ENCODE data around the gene ARHGDIA. TPM values are rescaled to one million over a fixed set of nuclear protein-coding genes. Genes with fewer than 3 reads are reported as not detected.

The ARHGDIA gene
- total and polyA plus RNA-seq, 2 experiments from 2014 or later, result 80.7 to 295 TPM

GRCh38 chr17:81817758-81818147, 53.4 kb downstream of the ARHGDIA start:
- peaks cover 26% of the 10 kb centered on the region for H3K4me1 ChIP-seq (ENCODE audit: insufficient read depth)
- TF ChIP-seq CTCF (IDR thresholded peaks at IDR 0.05; ENCODE audit: poor library complexity) (no peak), EZH2phosphoT487 (IDR thresholded peaks at IDR 0.05; ENCODE audit: low read depth, severe bottlenecking, unreplicated experiment) (no peak), EZH2 (IDR thresholded peaks at IDR 0.05; ENCODE audit: borderline replicate concordance) (no peak)
- H3K27ac ChIP-seq, result no peak overlapping the region
- WGBS (ENCODE audit: low lambda C conversion rate, missing lambda C conversion rate), result 61% methylated on average over 7 of the region's 7 CpGs
- H3K9me3 ChIP-seq (ENCODE audit: low read depth), result no peaks in the 10 kb centered on the region
- no peak overlapping the region for H2AFZ ChIP-seq
- no peaks in the 10 kb centered on the region for H3K27me3 ChIP-seq
- no peaks in the 10 kb centered on the region for H3K79me2 ChIP-seq
- no peak for DNase-seq (ENCODE audit: low spot score)
- no peak overlapping the region for H3K4me2 ChIP-seq
- H4K20me1 ChIP-seq (ENCODE audit: insufficient read depth, poor library complexity, severe bottlenecking), result no peaks in the 10 kb centered on the region
- no peaks in the 10 kb centered on the region for H3K36me3 ChIP-seq (replicated peaks; ENCODE audit: insufficient read depth, low read depth)
- no peak overlapping the region for H3K4me3 ChIP-seq
- no peaks in the 10 kb centered on the region for H3K9me2 ChIP-seq (replicated peaks; ENCODE audit: insufficient read depth)

Other genes with a start within 250 kb of the ARHGDIA start
Only the 30 nearest of the 31 such genes appear.
- gene TSPAN10, start 234.1 kb downstream of the ARHGDIA start, total RNA-seq, result 1.4 and 3.5 TPM in 2 replicates
- gene TSPAN10, start 234.1 kb downstream of the ARHGDIA start, polyA plus RNA-seq, result 12.0 and 15.2 TPM in 2 replicates
- gene PDE6G, start 214.8 kb downstream of the ARHGDIA start, total RNA-seq, result 0.87 and 2.1 TPM in 2 replicates
- gene PDE6G, start 214.8 kb downstream of the ARHGDIA start, polyA plus RNA-seq, result 0.37 and 0.83 TPM in 2 replicates
- gene OXLD1, start 204.7 kb downstream of the ARHGDIA start, total RNA-seq, result 22.3 and 37.8 TPM in 2 replicates
- gene OXLD1, start 204.7 kb downstream of the ARHGDIA start, polyA plus RNA-seq, result 39.8 and 55.2 TPM in 2 replicates
- gene CCDC137, start 204.6 kb downstream of the ARHGDIA start, total RNA-seq, result 8.3 and 9.1 TPM in 2 replicates
- gene CCDC137, start 204.6 kb downstream of the ARHGDIA start, polyA plus RNA-seq, result 20.5 and 23.0 TPM in 2 replicates
- 34.2 and 38.8 TPM in 2 replicates for gene ARL16, start 187.5 kb downstream of the ARHGDIA start, total RNA-seq
- gene ARL16, start 187.5 kb downstream of the ARHGDIA start, polyA plus RNA-seq, result 64.6 and 70.6 TPM in 2 replicates
- gene HGS, start 187.3 kb downstream of the ARHGDIA start, total RNA-seq, result 47.3 and 59.2 TPM in 2 replicates
- 128 and 142 TPM in 2 replicates for gene HGS, start 187.3 kb downstream of the ARHGDIA start, polyA plus RNA-seq
- gene MRPL12, start 168.0 kb downstream of the ARHGDIA start, total RNA-seq, result 24.5 and 37.0 TPM in 2 replicates
- 94.6 and 96.1 TPM in 2 replicates for gene MRPL12, start 168.0 kb downstream of the ARHGDIA start, polyA plus RNA-seq
- gene SLC25A10, start 159.1 kb downstream of the ARHGDIA start, total RNA-seq, result 27.5 and 31.3 TPM in 2 replicates
- gene SLC25A10, start 159.1 kb downstream of the ARHGDIA start, polyA plus RNA-seq, result 34.8 and 53.2 TPM in 2 replicates
- gene GCGR, start 67.2 kb downstream of the ARHGDIA start, total RNA-seq, result 2.4 and 2.9 TPM in 2 replicates
- 2.5 and 3.8 TPM in 2 replicates for gene GCGR, start 67.2 kb downstream of the ARHGDIA start, polyA plus RNA-seq
- 63.3 and 66.1 TPM in 2 replicates for gene MCRIP1, start 38.0 kb downstream of the ARHGDIA start, total RNA-seq
- gene MCRIP1, start 38.0 kb downstream of the ARHGDIA start, polyA plus RNA-seq, result 118 and 138 TPM in 2 replicates
- gene PPP1R27, start 36.3 kb downstream of the ARHGDIA start, total RNA-seq, result not detected in 2 replicates
- gene PPP1R27, start 36.3 kb downstream of the ARHGDIA start, polyA plus RNA-seq, result 0.56 and 0.72 TPM in 2 replicates
- 1,163 and 1,316 TPM in 2 replicates for gene P4HB, start 10.8 kb downstream of the ARHGDIA start, total RNA-seq
- gene P4HB, start 10.8 kb downstream of the ARHGDIA start, polyA plus RNA-seq, result 1,233 and 1,240 TPM in 2 replicates
- gene ALYREF, start 20.2 kb upstream of the ARHGDIA start, total RNA-seq, result 50.9 and 55.3 TPM in 2 replicates
- gene ALYREF, start 20.2 kb upstream of the ARHGDIA start, polyA plus RNA-seq, result 96.4 and 106 TPM in 2 replicates
- 129 and 155 TPM in 2 replicates for gene ANAPC11, start 20.4 kb upstream of the ARHGDIA start, total RNA-seq
- 307 and 345 TPM in 2 replicates for gene ANAPC11, start 20.4 kb upstream of the ARHGDIA start, polyA plus RNA-seq
- 0.47 and 2.6 TPM in 2 replicates for gene NPB, start 30.9 kb upstream of the ARHGDIA start, total RNA-seq
- 2.2 and 3.2 TPM in 2 replicates for gene NPB, start 30.9 kb upstream of the ARHGDIA start, polyA plus RNA-seq
- 81.1 and 84.7 TPM in 2 replicates for gene PCYT2, start 40.1 kb upstream of the ARHGDIA start, total RNA-seq
- gene PCYT2, start 40.1 kb upstream of the ARHGDIA start, polyA plus RNA-seq, result 124 and 126 TPM in 2 replicates
- gene SIRT7, start 46.8 kb upstream of the ARHGDIA start, total RNA-seq, result 16.5 and 18.6 TPM in 2 replicates
- gene SIRT7, start 46.8 kb upstream of the ARHGDIA start, polyA plus RNA-seq, result 35.2 and 36.0 TPM in 2 replicates
- gene MAFG, start 56.4 kb upstream of the ARHGDIA start, total RNA-seq, result 18.1 and 21.3 TPM in 2 replicates
- 28.5 and 37.4 TPM in 2 replicates for gene MAFG, start 56.4 kb upstream of the ARHGDIA start, polyA plus RNA-seq
- gene PYCR1, start 66.0 kb upstream of the ARHGDIA start, total RNA-seq, result 109 and 113 TPM in 2 replicates
- 149 and 162 TPM in 2 replicates for gene PYCR1, start 66.0 kb upstream of the ARHGDIA start, polyA plus RNA-seq
- gene MYADML2, start 75.9 kb upstream of the ARHGDIA start, total RNA-seq, result not detected in 2 replicates
- 0.06 TPM in 2 replicates for gene MYADML2, start 75.9 kb upstream of the ARHGDIA start, polyA plus RNA-seq
- gene NOTUM, start 89.8 kb upstream of the ARHGDIA start, total RNA-seq, result 1.0 and 1.8 TPM in 2 replicates
- gene NOTUM, start 89.8 kb upstream of the ARHGDIA start, polyA plus RNA-seq, result 1.2 and 4.7 TPM in 2 replicates
- gene ASPSCR1, start 106.3 kb upstream of the ARHGDIA start, total RNA-seq, result 27.5 and 28.4 TPM in 2 replicates
- gene ASPSCR1, start 106.3 kb upstream of the ARHGDIA start, polyA plus RNA-seq, result 45.9 and 56.8 TPM in 2 replicates
- gene CENPX, start 151.5 kb upstream of the ARHGDIA start, total RNA-seq, result 58.2 and 64.5 TPM in 2 replicates
- gene CENPX, start 151.5 kb upstream of the ARHGDIA start, polyA plus RNA-seq, result 83.2 and 84.3 TPM in 2 replicates
- 12.8 and 15.5 TPM in 2 replicates for gene LRRC45, start 152.0 kb upstream of the ARHGDIA start, total RNA-seq
- 14.7 and 17.2 TPM in 2 replicates for gene LRRC45, start 152.0 kb upstream of the ARHGDIA start, polyA plus RNA-seq
- 11.8 and 13.7 TPM in 2 replicates for gene RAC3, start 160.3 kb upstream of the ARHGDIA start, total RNA-seq
- gene RAC3, start 160.3 kb upstream of the ARHGDIA start, polyA plus RNA-seq, result 5.2 and 5.5 TPM in 2 replicates
- 118 and 125 TPM in 2 replicates for gene DCXR, start 166.4 kb upstream of the ARHGDIA start, total RNA-seq
- gene DCXR, start 166.4 kb upstream of the ARHGDIA start, polyA plus RNA-seq, result 185 and 207 TPM in 2 replicates
- 39.6 and 43.2 TPM in 2 replicates for gene RFNG, start 180.5 kb upstream of the ARHGDIA start, total RNA-seq
- 109 and 118 TPM in 2 replicates for gene RFNG, start 180.5 kb upstream of the ARHGDIA start, polyA plus RNA-seq
- 101 and 124 TPM in 2 replicates for gene GPS1, start 180.6 kb upstream of the ARHGDIA start, total RNA-seq
- gene GPS1, start 180.6 kb upstream of the ARHGDIA start, polyA plus RNA-seq, result 160 and 167 TPM in 2 replicates
- 71.5 and 71.9 TPM in 2 replicates for gene DUS1L, start 194.5 kb upstream of the ARHGDIA start, total RNA-seq
- gene DUS1L, start 194.5 kb upstream of the ARHGDIA start, polyA plus RNA-seq, result 160 and 202 TPM in 2 replicates
- gene FASN, start 226.9 kb upstream of the ARHGDIA start, total RNA-seq, result 67.2 and 118 TPM in 2 replicates
- 71.5 and 77.6 TPM in 2 replicates for gene FASN, start 226.9 kb upstream of the ARHGDIA start, polyA plus RNA-seq

Data from hepatocyte (in vitro differentiated cells).